Measurements from ENCODE around the gene MEIOB.

- TF ChIP-seq, protein P1, sequence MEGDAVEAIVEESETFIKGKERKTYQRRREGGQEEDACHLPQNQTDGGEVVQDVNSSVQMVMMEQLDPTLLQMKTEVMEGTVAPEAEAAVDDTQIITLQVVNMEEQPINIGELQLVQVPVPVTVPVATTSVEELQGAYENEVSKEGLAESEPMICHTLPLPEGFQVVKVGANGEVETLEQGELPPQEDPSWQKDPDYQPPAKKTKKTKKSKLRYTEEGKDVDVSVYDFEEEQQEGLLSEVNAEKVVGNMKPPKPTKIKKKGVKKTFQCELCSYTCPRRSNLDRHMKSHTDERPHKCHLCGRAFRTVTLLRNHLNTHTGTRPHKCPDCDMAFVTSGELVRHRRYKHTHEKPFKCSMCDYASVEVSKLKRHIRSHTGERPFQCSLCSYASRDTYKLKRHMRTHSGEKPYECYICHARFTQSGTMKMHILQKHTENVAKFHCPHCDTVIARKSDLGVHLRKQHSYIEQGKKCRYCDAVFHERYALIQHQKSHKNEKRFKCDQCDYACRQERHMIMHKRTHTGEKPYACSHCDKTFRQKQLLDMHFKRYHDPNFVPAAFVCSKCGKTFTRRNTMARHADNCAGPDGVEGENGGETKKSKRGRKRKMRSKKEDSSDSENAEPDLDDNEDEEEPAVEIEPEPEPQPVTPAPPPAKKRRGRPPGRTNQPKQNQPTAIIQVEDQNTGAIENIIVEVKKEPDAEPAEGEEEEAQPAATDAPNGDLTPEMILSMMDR (IDR thresholded peaks at IDR 0.05; ENCODE audit: low read depth, low read length) = no peak
- no peak for TF ChIP-seq EZH2phosphoT487 (IDR thresholded peaks at IDR 0.05; ENCODE audit: low read depth)
Measured at GRCh38 chr16:1879477-1879876, 7.5 kb upstream of the MEIOB start.

Measured in OCI-LY3 (cell line).